Mesenchymal stem cell (in vitro differentiated cells and primary cell): ENCODE results near the gene TK2.

Experiments
- DNase-seq: peaks from one replicate; pipeline ENCODE4 v3.0.0-alpha.2; 2013
- H2AFZ ChIP-seq: one replicate; pipeline ENCODE4 v1.6.1; 2013; ENCODE audit warnings: low read depth, mild to moderate bottlenecking, control low read depth, inconsistent platforms, low read length, moderate library complexity
- H2AK5ac ChIP-seq: 2 replicates; pipeline ENCODE4 v1.6.1; 2013; ENCODE audit warnings: low read length, moderate library complexity, mild to moderate bottlenecking, inconsistent platforms; ENCODE audit not compliant: severe bottlenecking
- H2BK120ac ChIP-seq: one replicate; pipeline ENCODE4 v1.6.1; 2013; ENCODE audit warnings: low read depth, mild to moderate bottlenecking, inconsistent platforms, low read length, moderate library complexity
- H2BK12ac ChIP-seq, 2 experiments: one replicate each; pipeline ENCODE4 v1.6.1; 2013; ENCODE audit warnings: inconsistent platforms in 2 of 2, low read length in 2 of 2, mild to moderate bottlenecking in 2 of 2, moderate library complexity in 2 of 2, control low read depth in 1 of 2
- H2BK15ac ChIP-seq: one replicate; pipeline ENCODE4 v1.6.1; 2013; ENCODE audit warnings: mild to moderate bottlenecking, low read depth, inconsistent platforms; ENCODE audit not compliant: poor library complexity, severe bottlenecking
- H2BK5ac ChIP-seq: 2 replicates; pipeline ENCODE4 v1.6.1; 2013; ENCODE audit warnings: low read depth, mild to moderate bottlenecking, low read length, control low read depth, inconsistent platforms; ENCODE audit not compliant: poor library complexity, severe bottlenecking
- H3K14ac ChIP-seq, 2 experiments: one replicate each; pipeline ENCODE4 v1.6.1; 2013; ENCODE audit warnings: inconsistent platforms in 2 of 2, low read length in 2 of 2, control low read depth in 1 of 2, mild to moderate bottlenecking in 1 of 2, moderate library complexity in 1 of 2
- H3K18ac ChIP-seq, 2 experiments: one replicate each; pipeline ENCODE4 v1.6.1; 2013; ENCODE audit warnings: inconsistent platforms in 2 of 2, low read length in 2 of 2, control low read depth in 1 of 2, low read depth in 1 of 2, mild to moderate bottlenecking in 1 of 2
- H3K23ac ChIP-seq, 2 experiments: one replicate each; pipeline ENCODE4 v1.6.1; 2013; ENCODE audit warnings: inconsistent platforms in 2 of 2, low read length in 2 of 2, mild to moderate bottlenecking in 2 of 2, moderate library complexity in 2 of 2, control low read depth in 1 of 2
- H3K27ac ChIP-seq: 2 replicates; pipeline ENCODE4 v1.5.1; 2013; ENCODE audit warnings: mild to moderate bottlenecking, moderate library complexity, low read length, control low read depth, inconsistent platforms; ENCODE audit not compliant: poor library complexity, severe bottlenecking
- H3K27me3 ChIP-seq, 2 experiments: 2 replicates each; pipeline versions ENCODE4 v1.6.1 to v1.7.0; 2013; ENCODE audit warnings: low read length in 2 of 2, mild to moderate bottlenecking in 2 of 2, moderate library complexity in 2 of 2, control low read depth in 1 of 2, inconsistent platforms in 1 of 2; ENCODE audit not compliant: control insufficient read depth in 1 of 2, insufficient read depth in 1 of 2
- H3K36me3 ChIP-seq, 2 experiments: 2 replicates each; pipeline versions ENCODE4 v1.6.1 to v1.7.0; 2013; ENCODE audit warnings: low read length in 2 of 2, control low read depth in 1 of 2, inconsistent platforms in 1 of 2, low read depth in 1 of 2, mild to moderate bottlenecking in 1 of 2; ENCODE audit not compliant: insufficient read depth in 2 of 2, control insufficient read depth in 1 of 2
- H3K4ac ChIP-seq, 2 experiments: one replicate each; pipeline ENCODE4 v1.6.1; 2013; ENCODE audit warnings: inconsistent platforms in 2 of 2, low read length in 2 of 2, mild to moderate bottlenecking in 2 of 2, moderate library complexity in 2 of 2, control low read depth in 1 of 2, low read depth in 1 of 2
- H3K4me1 ChIP-seq: 2 replicates; pipeline ENCODE4 v1.6.1; 2013; ENCODE audit warnings: low read depth, low read length, control low read depth; ENCODE audit not compliant: control insufficient read depth, insufficient read depth
- H3K4me2 ChIP-seq: 2 replicates; pipeline ENCODE4 v1.6.1; 2013; ENCODE audit warnings: low read length, mild to moderate bottlenecking, inconsistent platforms; ENCODE audit not compliant: poor library complexity, severe bottlenecking
- H3K4me3 ChIP-seq, 2 experiments: 2 replicates each; pipeline versions ENCODE4 v1.5.1 to v1.7.0; 2013; ENCODE audit warnings: low read length in 2 of 2, mild to moderate bottlenecking in 2 of 2, control low read depth in 1 of 2, low read depth in 1 of 2; ENCODE audit not compliant: insufficient read depth in 1 of 2
- H3K79me1 ChIP-seq: replicated peaks from 2 replicates; pipeline ENCODE4 v1.6.1; 2013; ENCODE audit warnings: mild to moderate bottlenecking, control low read depth, low read length, inconsistent platforms; ENCODE audit not compliant: poor library complexity, severe bottlenecking
- H3K9ac ChIP-seq: 2 replicates; pipeline ENCODE4 v1.7.0; 2013; ENCODE audit warnings: mild to moderate bottlenecking, low read length, moderate library complexity
- H3K9me3 ChIP-seq: 2 replicates; pipeline ENCODE4 v1.7.0; 2013; ENCODE audit warnings: mild to moderate bottlenecking, low read length; ENCODE audit not compliant: control insufficient read depth
- H4K8ac ChIP-seq: one replicate; pipeline ENCODE4 v1.6.1; 2013; ENCODE audit warnings: inconsistent platforms, mild to moderate bottlenecking, low read length, moderate library complexity
- H4K91ac ChIP-seq: one replicate; pipeline ENCODE4 v1.6.1; 2013; ENCODE audit warnings: mild to moderate bottlenecking, low read length, inconsistent platforms
- whole genome bisulfite sequencing: methylation state at CpG from one replicate; pipeline ENCODE4 v1.1.7; 2013; ENCODE audit warnings: mixed read lengths; 5-methylcytosine and 5-hydroxymethylcytosine counted together

Gene TK2

GRCh38 chr16:66519482-66520373 lies 30.2 kb downstream of the TK2 start:
- WGBS, result 97% methylated on average over 11 of the region's 11 CpGs
- H2BK12ac ChIP-seq, result peak overlapping the region; percentile 28 to 84

GRCh38 chr16:66517586-66518263 lies 32.2 kb downstream of the TK2 start:
- peak overlapping the region in 1 of 2 experiments; percentile 45 for H3K4me3 ChIP-seq
- peaks cover 29% of the 10 kb centered on the region in 2 experiments for H3K36me3 ChIP-seq
- no peak for DNase-seq
- peak overlapping the region; percentile 2 for H2BK15ac ChIP-seq
- H3K4me2 ChIP-seq, result no peak overlapping the region
- H2AFZ ChIP-seq, result no peak overlapping the region
- H3K9me3 ChIP-seq, result no peaks in the 10 kb centered on the region
- H2BK12ac ChIP-seq, result peak overlapping the region; percentile 81 to 94
- no peaks in the 10 kb centered on the region for H3K27me3 ChIP-seq
- peak overlapping the region in 1 of 2 experiments; percentile 29 for H3K14ac ChIP-seq
- peak overlapping the region; percentile 93 for H4K8ac ChIP-seq
- WGBS, result 93% methylated on average over 8 of the region's 8 CpGs
- H3K4ac ChIP-seq, result peak overlapping the region; percentile 12 to 89
- peak overlapping the region; percentile 97 for H2BK5ac ChIP-seq
- no peak overlapping the region for H3K23ac ChIP-seq
- peak overlapping the region; percentile 87 to 93 for H3K18ac ChIP-seq
- H3K79me1 ChIP-seq, result peaks cover 19% of the 10 kb centered on the region
- peak overlapping the region; percentile 79 for H4K91ac ChIP-seq
- H3K9ac ChIP-seq, result peak overlapping the region; percentile 77
- peak overlapping the region; percentile 85 for H2AK5ac ChIP-seq
- peak overlapping the region; percentile 87 for H2BK120ac ChIP-seq
- H3K4me1 ChIP-seq, result peaks cover 54% of the 10 kb centered on the region
- H3K27ac ChIP-seq, result peak overlapping the region; percentile 98

More at GRCh38 chr16:66519482-66520373, 30.2 kb downstream of the TK2 start:
- H3K27ac ChIP-seq, result no peak overlapping the region
- H3K18ac ChIP-seq, result peak overlapping the region in 1 of 2 experiments; percentile 76
- no peaks in the 10 kb centered on the region for H3K27me3 ChIP-seq
- peak overlapping the region; percentile 59 for H2BK120ac ChIP-seq
- no peaks in the 10 kb centered on the region for H3K9me3 ChIP-seq
- H3K4me3 ChIP-seq, result no peak overlapping the region
- no peak overlapping the region for H3K9ac ChIP-seq
- H3K14ac ChIP-seq, result no peak overlapping the region
- H2AFZ ChIP-seq, result no peak overlapping the region
- H2BK5ac ChIP-seq, result no peak overlapping the region
- H4K8ac ChIP-seq, result peak overlapping the region; percentile 22
- H3K4ac ChIP-seq, result no peak overlapping the region
- peak overlapping the region; percentile 51 for H2AK5ac ChIP-seq
- no peak overlapping the region for H3K4me2 ChIP-seq
- H4K91ac ChIP-seq, result peak overlapping the region; percentile 65
- no peak overlapping the region for H3K23ac ChIP-seq
- H3K4me1 ChIP-seq, result peaks cover 45% of the 10 kb centered on the region
- H2BK15ac ChIP-seq, result no peak overlapping the region
- DNase-seq, result no peak
- peaks cover 15% of the 10 kb centered on the region for H3K79me1 ChIP-seq
- H3K36me3 ChIP-seq, result peaks cover 30 to 32% of the 10 kb centered on the region in 2 experiments

- peak overlapping the region; percentile 87 to 93 for H3K18ac ChIP-seq
- 32% methylated on average over 13 of the region's 15 CpGs for WGBS
- H2AK5ac ChIP-seq, result peak overlapping the region; percentile 85
- peak overlapping the region; percentile 4 for H2BK15ac ChIP-seq
- peak overlapping the region; percentile 77 for H3K9ac ChIP-seq
- no peak overlapping the region for H3K4me2 ChIP-seq
- peaks cover 50% of the 10 kb centered on the region for H3K4me1 ChIP-seq
- peak overlapping the region in 1 of 2 experiments; percentile 50 for H3K14ac ChIP-seq
- H3K79me1 ChIP-seq, result peaks cover 19% of the 10 kb centered on the region
- peak; percentile 99 for DNase-seq
- peak overlapping the region; percentile 93 for H4K8ac ChIP-seq
- H3K27me3 ChIP-seq, result no peaks in the 10 kb centered on the region
- peak overlapping the region; percentile 96 for H4K91ac ChIP-seq
- H3K4me3 ChIP-seq, result peak overlapping the region in 1 of 2 experiments; percentile 45
- no peaks in the 10 kb centered on the region for H3K9me3 ChIP-seq
- H2BK5ac ChIP-seq, result peak overlapping the region; percentile 97
- peak overlapping the region; percentile 81 to 94 for H2BK12ac ChIP-seq
- H2BK120ac ChIP-seq, result peak overlapping the region; percentile 87
- peaks cover 28 to 29% of the 10 kb centered on the region in 2 experiments for H3K36me3 ChIP-seq
- H3K4ac ChIP-seq, result peak overlapping the region; percentile 12 to 89
- H2AFZ ChIP-seq, result no peak overlapping the region
- no peak overlapping the region for H3K23ac ChIP-seq
- peak overlapping the region; percentile 98 for H3K27ac ChIP-seq
Measured at GRCh38 chr16:66516808-66517585, 32.9 kb downstream of the TK2 start.
